Activated naive CD8-positive, alpha-beta T cell treated with anti-CD3 and anti-CD28 coated beads, Interleukin-2, amount 50 U/mL, for 24 hours (primary cell): ENCODE measurements around the gene CCM2.

ENCODE experiments used
- ATAC-seq: fragments of 150-1000 bp; cut with Tn5 transposase; one replicate; pipeline ENCODE4 v1.10.0; 2021
- DNase-seq: peaks from one replicate; pipeline ENCODE4 v3.0.0; 2021
- H3K27ac Mint-ChIP-seq: one replicate; pipeline ENCODE4 v1.8.0; 2021; ENCODE audit warnings: mild to moderate bottlenecking, mixed read lengths
- H3K27me3 Mint-ChIP-seq: one replicate; pipeline ENCODE4 v1.8.0; 2021; ENCODE audit warnings: mixed read lengths
- H3K36me3 Mint-ChIP-seq: one replicate; pipeline ENCODE4 v1.8.0; 2021; ENCODE audit warnings: low read depth, mixed read lengths
- H3K4me1 Mint-ChIP-seq: one replicate; pipeline ENCODE4 v1.8.0; 2021; ENCODE audit warnings: mixed read lengths
- H3K4me3 Mint-ChIP-seq: one replicate; pipeline ENCODE4 v1.8.0; 2021; ENCODE audit warnings: mild to moderate bottlenecking, moderate library complexity, mixed read lengths
- H3K9me3 Mint-ChIP-seq: one replicate; pipeline ENCODE4 v1.8.0; 2021; ENCODE audit warnings: mixed read lengths

CCM2 gene

GRCh38 chr7:45036796-45037195 is 36.8 kb downstream of the CCM2 start:
- Mint-ChIP-seq H3K9me3 (no peaks in the 10 kb centered on the region), H3K36me3 (peaks cover 27% of the 10 kb centered on the region), H3K4me1 (peaks cover 68% of the 10 kb centered on the region), H3K27me3 (no peaks in the 10 kb centered on the region), H3K4me3 (peak overlapping the region; percentile 32), H3K27ac (peak overlapping the region; percentile 68)
- DNase-seq (no peak), ATAC-seq (peak; percentile 77)

GRCh38 chr7:45037876-45038275 is 37.9 kb downstream of the CCM2 start:
- H3K27ac Mint-ChIP-seq: peak overlapping the region; percentile 85
- H3K27me3 Mint-ChIP-seq: no peaks in the 10 kb centered on the region
- no peak for ATAC-seq
- no peak for DNase-seq
- H3K36me3 Mint-ChIP-seq: peaks cover 35% of the 10 kb centered on the region
- H3K4me3 Mint-ChIP-seq: peak overlapping the region; percentile 26
- no peaks in the 10 kb centered on the region for H3K9me3 Mint-ChIP-seq
- peaks cover 59% of the 10 kb centered on the region for H3K4me1 Mint-ChIP-seq

DNA sequence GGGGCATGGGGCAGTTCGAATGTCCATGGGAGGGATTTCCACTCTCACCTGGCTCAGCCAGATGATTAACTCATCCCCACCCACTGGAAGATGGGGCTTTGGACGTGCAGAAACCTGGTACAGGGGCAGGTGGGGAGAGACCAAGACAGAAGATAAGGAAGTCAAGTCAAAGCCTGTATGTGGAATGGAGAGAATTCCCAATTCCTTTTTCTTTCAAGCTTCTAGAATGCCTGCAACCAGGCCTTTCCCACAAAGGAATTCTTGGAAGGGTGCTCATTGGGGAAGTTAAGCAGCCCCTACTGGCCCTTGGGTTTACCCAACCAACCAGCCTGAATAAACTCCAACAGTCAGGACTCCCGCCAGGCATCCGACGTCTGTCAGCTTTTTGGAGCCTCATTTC is 39.1 kb downstream of the CCM2 start:
- no peak overlapping the region for H3K4me3 Mint-ChIP-seq
- H3K27ac Mint-ChIP-seq: peak overlapping the region; percentile 69
- ATAC-seq (no peak), DNase-seq (no peak)
- H3K36me3 Mint-ChIP-seq: peaks cover 44% of the 10 kb centered on the region
- H3K27me3 Mint-ChIP-seq: no peaks in the 10 kb centered on the region
- H3K9me3 Mint-ChIP-seq: no peaks in the 10 kb centered on the region
- H3K4me1 Mint-ChIP-seq: peaks cover 55% of the 10 kb centered on the region

DNA sequence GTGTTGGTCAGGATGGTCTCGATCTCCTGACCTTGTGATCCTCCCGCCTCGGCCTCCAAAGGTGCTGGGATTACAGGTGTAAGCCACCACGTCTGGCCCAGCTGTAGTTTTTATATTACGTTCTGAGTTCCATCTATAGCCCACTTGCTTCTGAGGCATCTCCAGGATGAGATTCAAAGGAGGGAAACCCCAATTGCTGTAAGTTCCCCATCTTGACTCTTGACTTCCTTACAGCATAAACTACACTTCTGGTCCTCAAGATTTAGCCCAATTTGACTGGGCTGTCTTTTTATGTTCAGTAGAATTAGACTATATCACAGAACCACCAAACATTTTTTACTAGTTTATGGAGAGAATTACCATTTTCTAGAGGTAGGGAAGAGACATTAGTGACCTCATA is 44.3 kb downstream of the CCM2 start:
- Mint-ChIP-seq H3K4me3 (no peak overlapping the region), H3K27me3 (no peaks in the 10 kb centered on the region), H3K36me3 (peaks cover 48% of the 10 kb centered on the region), H3K27ac (peak overlapping the region; percentile 61), H3K9me3 (no peaks in the 10 kb centered on the region), H3K4me1 (peaks cover 36% of the 10 kb centered on the region)
- no peak for DNase-seq
- no peak for ATAC-seq

GRCh38 chr7:45048748-45049147 is 48.7 kb downstream of the CCM2 start:
- no peak overlapping the region for H3K27ac Mint-ChIP-seq
- peaks cover 29% of the 10 kb centered on the region for H3K36me3 Mint-ChIP-seq
- ATAC-seq (peak; percentile 50), DNase-seq (no peak)
- no peaks in the 10 kb centered on the region for H3K9me3 Mint-ChIP-seq
- no peak overlapping the region for H3K4me3 Mint-ChIP-seq
- peaks cover 41% of the 10 kb centered on the region for H3K4me1 Mint-ChIP-seq
- no peaks in the 10 kb centered on the region for H3K27me3 Mint-ChIP-seq

DNA sequence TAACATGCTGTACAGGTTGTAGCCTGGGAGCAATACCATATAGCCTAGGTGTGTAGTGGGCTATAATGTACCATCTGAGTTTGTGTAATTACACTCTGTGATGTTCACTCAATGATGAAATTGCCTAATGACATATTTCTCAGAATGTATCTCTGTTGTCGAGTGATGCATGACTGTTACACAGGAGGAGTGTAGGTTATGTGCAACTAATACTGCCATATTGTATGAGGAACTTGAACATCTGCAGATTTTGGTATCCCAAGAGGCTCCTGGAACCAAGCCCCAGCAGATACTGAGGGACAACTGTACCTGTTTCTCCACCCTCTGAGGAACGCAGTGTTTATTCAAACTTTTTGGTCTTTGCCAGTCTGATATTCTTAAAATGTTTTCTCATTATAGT is 50.2 kb downstream of the CCM2 start:
- ATAC-seq: no peak
- Mint-ChIP-seq H3K9me3 (no peaks in the 10 kb centered on the region), H3K4me3 (no peak overlapping the region), H3K36me3 (peaks cover 29% of the 10 kb centered on the region), H3K27ac (peak overlapping the region; percentile 26), H3K4me1 (peaks cover 45% of the 10 kb centered on the region), H3K27me3 (no peaks in the 10 kb centered on the region)
- DNase-seq: no peak

- DNase-seq (no peak), ATAC-seq (no peak)
- Mint-ChIP-seq H3K27me3 (no peaks in the 10 kb centered on the region), H3K4me1 (peaks cover 54% of the 10 kb centered on the region), H3K36me3 (peaks cover 33% of the 10 kb centered on the region), H3K4me3 (no peak overlapping the region), H3K9me3 (peaks cover 6% of the 10 kb centered on the region), H3K27ac (peak overlapping the region; percentile 69)
Observed at GRCh38 chr7:45052011-45052410, 52.0 kb downstream of the CCM2 start.

GRCh38 chr7:45053401-45053800 is 53.4 kb downstream of the CCM2 start:
- Mint-ChIP-seq H3K36me3 (peaks cover 30% of the 10 kb centered on the region), H3K27ac (no peak overlapping the region), H3K4me3 (no peak overlapping the region), H3K4me1 (peaks cover 57% of the 10 kb centered on the region), H3K27me3 (no peaks in the 10 kb centered on the region), H3K9me3 (peaks cover 6% of the 10 kb centered on the region)
- ATAC-seq (no peak), DNase-seq (no peak)

- H3K27ac Mint-ChIP-seq: no peak overlapping the region
- DNase-seq: no peak
- peaks cover 54% of the 10 kb centered on the region for H3K4me1 Mint-ChIP-seq
- ATAC-seq: no peak
- peaks cover 31% of the 10 kb centered on the region for H3K36me3 Mint-ChIP-seq
- peaks cover 6% of the 10 kb centered on the region for H3K9me3 Mint-ChIP-seq
- H3K27me3 Mint-ChIP-seq: no peaks in the 10 kb centered on the region
- no peak overlapping the region for H3K4me3 Mint-ChIP-seq
Observed at GRCh38 chr7:45053941-45054340, 53.9 kb downstream of the CCM2 start.

DNA sequence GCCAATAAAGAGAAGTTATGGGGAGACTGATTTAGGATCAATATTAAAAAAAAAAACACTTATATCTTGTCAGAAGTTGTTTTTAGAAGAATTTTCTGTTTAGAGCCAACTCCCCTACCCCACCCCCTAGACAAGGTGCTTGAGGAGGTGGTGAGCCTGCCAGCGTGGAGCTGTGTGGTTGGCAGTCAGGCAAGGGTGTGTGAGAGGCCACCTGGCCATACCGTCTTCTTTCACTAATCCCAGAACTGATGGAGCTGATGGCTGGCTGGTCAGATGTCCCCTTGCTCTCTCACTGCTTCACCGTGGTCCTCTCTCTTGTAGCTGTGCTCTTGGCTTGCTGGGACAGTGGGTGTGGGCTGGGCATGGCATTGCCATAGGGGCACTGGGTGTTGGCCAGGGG is 54.4 kb downstream of the CCM2 start:
- Mint-ChIP-seq H3K4me1 (peaks cover 56% of the 10 kb centered on the region), H3K36me3 (peaks cover 30% of the 10 kb centered on the region), H3K9me3 (peaks cover 6% of the 10 kb centered on the region), H3K27ac (peak overlapping the region; percentile 52), H3K27me3 (no peaks in the 10 kb centered on the region), H3K4me3 (no peak overlapping the region)
- no peak for DNase-seq
- no peak for ATAC-seq

- Mint-ChIP-seq H3K4me1 (peaks cover 61% of the 10 kb centered on the region), H3K27me3 (no peaks in the 10 kb centered on the region), H3K27ac (peak overlapping the region; percentile 52), H3K36me3 (peaks cover 28% of the 10 kb centered on the region), H3K9me3 (peaks cover 6% of the 10 kb centered on the region), H3K4me3 (no peak overlapping the region)
- no peak for DNase-seq
- ATAC-seq: no peak
Observed at GRCh38 chr7:45055016-45055415, 55.0 kb downstream of the CCM2 start.

DNA sequence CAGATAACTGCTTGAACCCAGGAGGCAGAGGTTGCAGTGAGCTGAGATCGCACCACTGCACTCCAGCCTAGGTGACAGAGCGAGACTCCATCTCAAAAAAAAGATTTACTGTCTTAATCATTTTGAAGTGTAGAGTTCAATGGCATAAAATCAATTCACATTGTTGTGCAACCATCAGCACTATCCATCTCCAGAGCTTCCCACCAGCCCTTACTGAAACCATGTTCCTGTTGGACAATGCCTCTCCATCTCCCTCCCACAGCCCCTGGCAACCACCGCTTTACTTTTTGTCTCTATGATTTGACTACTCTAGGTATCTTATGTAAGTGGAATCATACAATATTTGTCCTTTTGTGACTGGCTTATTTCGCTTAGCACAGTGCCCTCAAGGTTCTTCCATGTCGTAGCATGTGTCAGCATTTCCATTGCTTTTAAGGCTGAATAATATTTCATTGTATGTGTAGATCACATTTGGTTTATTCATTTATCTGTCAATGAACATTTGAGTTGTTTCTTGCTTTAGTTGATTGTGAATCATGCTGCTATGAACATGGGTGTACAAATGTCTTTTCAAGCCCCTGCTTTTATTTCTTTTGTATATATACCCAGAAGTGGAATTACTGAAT is 55.7 kb downstream of the CCM2 start:
- peaks cover 63% of the 10 kb centered on the region for H3K4me1 Mint-ChIP-seq
- DNase-seq (no peak), ATAC-seq (peak; percentile 15)
- H3K9me3 Mint-ChIP-seq: peaks cover 6% of the 10 kb centered on the region
- no peaks in the 10 kb centered on the region for H3K27me3 Mint-ChIP-seq
- H3K4me3 Mint-ChIP-seq: no peak overlapping the region
- H3K27ac Mint-ChIP-seq: peak overlapping the region; percentile 68
- peaks cover 24% of the 10 kb centered on the region for H3K36me3 Mint-ChIP-seq

DNA sequence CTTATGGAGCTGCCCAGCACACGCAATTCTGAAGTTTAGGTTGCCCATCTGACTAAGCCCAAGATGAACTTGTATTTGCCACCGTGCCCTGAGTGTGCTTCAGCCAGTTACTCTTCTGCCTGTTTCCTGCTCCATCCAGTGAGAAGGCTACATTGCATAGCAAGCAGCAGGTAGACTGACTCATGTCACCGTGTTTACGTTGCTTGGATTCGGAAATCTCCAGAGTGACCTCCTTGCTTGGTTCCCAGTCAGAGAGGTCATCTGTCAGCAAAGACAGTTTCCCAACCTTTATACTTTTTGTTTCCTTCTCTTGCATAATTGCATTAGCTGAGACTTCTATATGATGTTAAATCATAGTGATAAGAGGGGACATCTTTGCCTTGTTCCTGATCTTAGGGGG is 57.9 kb downstream of the CCM2 start:
- Mint-ChIP-seq H3K4me1 (peaks cover 76% of the 10 kb centered on the region), H3K9me3 (peaks cover 6% of the 10 kb centered on the region), H3K27me3 (no peaks in the 10 kb centered on the region), H3K27ac (no peak overlapping the region), H3K4me3 (no peak overlapping the region), H3K36me3 (peaks cover 30% of the 10 kb centered on the region)
- no peak for DNase-seq
- ATAC-seq: no peak

DNA sequence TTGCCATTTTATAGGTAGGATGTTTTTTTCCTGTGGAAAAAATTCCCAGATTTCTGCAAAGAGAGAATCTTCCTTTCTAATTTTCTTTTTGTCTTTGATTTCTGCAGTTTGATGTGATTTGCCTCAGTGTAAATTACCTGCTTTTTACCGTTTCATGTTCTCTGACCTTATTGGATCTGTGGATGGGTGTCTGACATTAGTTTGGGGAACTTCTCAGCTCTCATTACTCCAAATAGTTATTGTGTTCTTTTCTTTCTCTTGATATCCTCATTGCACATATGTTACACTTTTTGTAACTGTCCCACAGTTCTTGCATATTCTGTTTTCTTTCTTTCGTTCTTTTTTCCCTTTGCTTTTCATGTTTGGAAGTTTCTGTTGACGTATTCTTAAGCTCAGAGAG is 60.3 kb downstream of the CCM2 start:
- peaks cover 65% of the 10 kb centered on the region for H3K4me1 Mint-ChIP-seq
- DNase-seq (no peak), ATAC-seq (no peak)
- H3K4me3 Mint-ChIP-seq: no peak overlapping the region
- H3K27me3 Mint-ChIP-seq: no peaks in the 10 kb centered on the region
- H3K27ac Mint-ChIP-seq: peak overlapping the region; percentile 0
- H3K36me3 Mint-ChIP-seq: peaks cover 29% of the 10 kb centered on the region
- peaks cover 6% of the 10 kb centered on the region for H3K9me3 Mint-ChIP-seq

DNA sequence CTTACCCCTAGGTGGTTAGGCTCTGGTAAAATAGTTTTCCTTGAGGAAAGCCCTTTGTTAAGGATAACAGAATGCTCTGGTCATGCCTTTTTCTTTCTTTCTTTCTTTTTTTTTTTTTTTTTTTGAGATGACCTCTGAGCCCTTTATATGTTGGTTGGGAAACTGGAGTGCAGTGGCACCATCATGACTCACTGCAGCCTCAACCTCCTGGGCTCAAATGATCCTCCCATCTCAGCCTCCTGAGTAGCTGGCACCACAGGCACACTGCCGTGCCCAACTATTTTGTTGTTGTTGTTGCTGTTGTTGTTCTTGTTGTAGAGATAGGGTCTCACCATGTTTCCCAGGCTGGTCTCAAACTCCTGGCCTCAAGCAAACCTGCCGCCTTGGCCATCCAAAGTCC is 61.4 kb downstream of the CCM2 start:
- ATAC-seq (no peak), DNase-seq (no peak)
- Mint-ChIP-seq H3K36me3 (peaks cover 27% of the 10 kb centered on the region), H3K27me3 (no peaks in the 10 kb centered on the region), H3K9me3 (no peaks in the 10 kb centered on the region), H3K27ac (peak overlapping the region; percentile 77), H3K4me1 (peaks cover 57% of the 10 kb centered on the region), H3K4me3 (no peak overlapping the region)
